ENCODE data around the gene TNFAIP2. TPM values are rescaled to one million over a fixed set of nuclear protein-coding genes. Genes with fewer than 3 reads are reported as not detected.

Gene TNFAIP2
- total RNA-seq, 1 donor from 2014 or later: 19.6 TPM

- H3K4me1 Mint-ChIP-seq (ENCODE audit: low read depth): peaks cover 2% of the 10 kb centered on the region
- H3K36me3 Mint-ChIP-seq (ENCODE audit: insufficient read depth): no peaks in the 10 kb centered on the region
- H3K27me3 Mint-ChIP-seq: peaks cover 20% of the 10 kb centered on the region
- H3K9me3 Mint-ChIP-seq (ENCODE audit: low read depth): no peaks in the 10 kb centered on the region
- no peak for DNase-seq (ENCODE audit: low spot score, unreplicated experiment)
- TF ChIP-seq CTCF (IDR thresholded peaks at IDR 0.05; ENCODE audit: unreplicated experiment): no peak
- H3K27ac Mint-ChIP-seq: no peak overlapping the region
- no peak overlapping the region for H3K4me3 Mint-ChIP-seq (ENCODE audit: low read depth)
Measured at GRCh38 chr14:103132381-103133209, 9.3 kb downstream of the TNFAIP2 start.

GRCh38 chr14:103133210-103134140 is 10.2 kb downstream of the TNFAIP2 start:
- Mint-ChIP-seq H3K4me1 (ENCODE audit: low read depth) (peaks cover 3% of the 10 kb centered on the region), H3K27ac (no peak overlapping the region), H3K4me3 (ENCODE audit: low read depth) (no peak overlapping the region), H3K9me3 (ENCODE audit: low read depth) (no peaks in the 10 kb centered on the region), H3K36me3 (ENCODE audit: insufficient read depth) (no peaks in the 10 kb centered on the region), H3K27me3 (peaks cover 15% of the 10 kb centered on the region)
- no peak for TF ChIP-seq CTCF (IDR thresholded peaks at IDR 0.05; ENCODE audit: unreplicated experiment)
- DNase-seq (ENCODE audit: low spot score, unreplicated experiment): no peak

- no peaks in the 10 kb centered on the region for H3K9me3 Mint-ChIP-seq (ENCODE audit: low read depth)
- H3K27me3 Mint-ChIP-seq: peaks cover 11% of the 10 kb centered on the region
- H3K4me1 Mint-ChIP-seq (ENCODE audit: low read depth): peaks cover 8% of the 10 kb centered on the region
- DNase-seq (ENCODE audit: low spot score, unreplicated experiment): no peak
- no peak for TF ChIP-seq CTCF (IDR thresholded peaks at IDR 0.05; ENCODE audit: unreplicated experiment)
- H3K4me3 Mint-ChIP-seq (ENCODE audit: low read depth): no peak overlapping the region
- no peak overlapping the region for H3K27ac Mint-ChIP-seq
- no peaks in the 10 kb centered on the region for H3K36me3 Mint-ChIP-seq (ENCODE audit: insufficient read depth)
Measured at GRCh38 chr14:103134405-103134804, 11.1 kb downstream of the TNFAIP2 start.

- no peak overlapping the region for H3K27ac Mint-ChIP-seq
- TF ChIP-seq CTCF (IDR thresholded peaks at IDR 0.05; ENCODE audit: unreplicated experiment): no peak
- no peaks in the 10 kb centered on the region for H3K36me3 Mint-ChIP-seq (ENCODE audit: insufficient read depth)
- no peak for DNase-seq (ENCODE audit: low spot score, unreplicated experiment)
- peaks cover 12% of the 10 kb centered on the region for H3K4me1 Mint-ChIP-seq (ENCODE audit: low read depth)
- H3K4me3 Mint-ChIP-seq (ENCODE audit: low read depth): no peak overlapping the region
- H3K27me3 Mint-ChIP-seq: peaks cover 16% of the 10 kb centered on the region
- no peaks in the 10 kb centered on the region for H3K9me3 Mint-ChIP-seq (ENCODE audit: low read depth)
Measured at GRCh38 chr14:103134919-103135318, 11.7 kb downstream of the TNFAIP2 start.
